Glutamatergic neuron (in vitro differentiated cells): ENCODE data around the gene MAPRE3. TPM values are rescaled to one million over a fixed set of nuclear protein-coding genes. Genes with fewer than 3 reads are reported as not detected.

ENCODE experiments used
- DNase-seq: peaks from one replicate; pipeline ENCODE4 v3.0.0; 2022
- H3K27ac Mint-ChIP-seq: one replicate; pipeline ENCODE4 v1.8.0; 2020; ENCODE audit warnings: mild to moderate bottlenecking, mixed read lengths, inconsistent platforms; ENCODE audit not compliant: unreplicated experiment
- H3K27me3 Mint-ChIP-seq: one replicate; pipeline ENCODE4 v1.8.0; 2020; ENCODE audit warnings: mild to moderate bottlenecking, moderate library complexity, mixed read lengths, inconsistent platforms; ENCODE audit not compliant: unreplicated experiment
- H3K36me3 Mint-ChIP-seq: one replicate; pipeline ENCODE4 v1.8.0; 2020; ENCODE audit warnings: mild to moderate bottlenecking, mixed read lengths, inconsistent platforms; ENCODE audit not compliant: unreplicated experiment
- H3K4me1 Mint-ChIP-seq: one replicate; pipeline ENCODE4 v1.8.0; 2020; ENCODE audit warnings: mild to moderate bottlenecking, low read depth, mixed read lengths, inconsistent platforms; ENCODE audit not compliant: unreplicated experiment
- H3K4me3 Mint-ChIP-seq: one replicate; pipeline ENCODE4 v1.8.0; 2020; ENCODE audit warnings: mild to moderate bottlenecking, mixed read lengths, inconsistent platforms; ENCODE audit not compliant: unreplicated experiment
- H3K9me3 Mint-ChIP-seq: one replicate; pipeline ENCODE4 v1.8.0; 2020; ENCODE audit warnings: mild to moderate bottlenecking, moderate library complexity, mixed read lengths, inconsistent platforms; ENCODE audit not compliant: unreplicated experiment
- CTCF ChIP-seq: fragments of 200-600 bp; sonication (generic); IDR thresholded peaks from one replicate; pipeline ENCODE4 v1.5.0; 2021; ENCODE audit not compliant: partially characterized antibody, unreplicated experiment
- total RNA-seq: library from RNA; stranded (reverse); fragmentation: NEBNext Ultra II Directional; extraction: Animal tissue kit (Norgen Biotek cat#: 25700); gene quantifications from one replicate; pipeline ENCODE4 v1.2.1, GENCODE V29; 2021; ENCODE audit not compliant: unreplicated experiment

MAPRE3 gene
- total RNA-seq, 1 donor from 2014 or later, result 49.2 TPM

- Mint-ChIP-seq H3K4me3 (no peak overlapping the region), H3K27ac (no peak overlapping the region), H3K27me3 (peaks cover 7% of the 10 kb centered on the region), H3K36me3 (no peaks in the 10 kb centered on the region), H3K9me3 (peaks cover 3% of the 10 kb centered on the region), H3K4me1 (peaks cover 8% of the 10 kb centered on the region)
- no peak for TF ChIP-seq CTCF
- no peak for DNase-seq
Measured at GRCh38 chr2:27029051-27029450, 58.6 kb downstream of the MAPRE3 start.

- peak within 1 kb of the TSS; percentile 93 for H3K4me3 Mint-ChIP-seq
- H3K27ac Mint-ChIP-seq, result peak within 1 kb of the TSS; percentile 68
- H3K4me1 Mint-ChIP-seq, result peaks cover 11% of the 10 kb centered on the region
- peaks cover 8% of the 10 kb centered on the region for H3K27me3 Mint-ChIP-seq
- TF ChIP-seq CTCF, result no peak
- DNase-seq, result peak; percentile 88
- peaks cover 3% of the 10 kb centered on the region for H3K9me3 Mint-ChIP-seq
- no peaks in the 10 kb centered on the region for H3K36me3 Mint-ChIP-seq
Measured at GRCh38 chr2:27032495-27033252, 62.2 kb downstream of the MAPRE3 start, which contains the start of gene TMEM214. Gene TMEM214 (plus strand): TSS chr2:27032965. CDS start chr2:27033016, 51 bp downstream.

GRCh38 chr2:27033253-27033852, 62.9 kb downstream of the MAPRE3 start:
- peak overlapping the region; percentile 93 for H3K4me3 Mint-ChIP-seq
- no peak overlapping the region for H3K27ac Mint-ChIP-seq

GRCh38 chr2:27038012-27038411, 67.6 kb downstream of the MAPRE3 start:
- no peak for TF ChIP-seq CTCF
- Mint-ChIP-seq H3K4me3 (no peak overlapping the region), H3K4me1 (peaks cover 8% of the 10 kb centered on the region), H3K27me3 (peaks cover 2% of the 10 kb centered on the region), H3K27ac (no peak overlapping the region), H3K36me3 (no peaks in the 10 kb centered on the region), H3K9me3 (peaks cover 3% of the 10 kb centered on the region)
- no peak for DNase-seq

More at GRCh38 chr2:27033253-27033852, 62.9 kb downstream of the MAPRE3 start:
- Mint-ChIP-seq H3K4me1 (peaks cover 11% of the 10 kb centered on the region), H3K9me3 (peaks cover 3% of the 10 kb centered on the region), H3K27me3 (peaks cover 8% of the 10 kb centered on the region), H3K36me3 (no peaks in the 10 kb centered on the region)
- TF ChIP-seq CTCF, result no peak
- no peak for DNase-seq
